Spleen (tissue), 11 donors: ENCODE results near the gene MAP3K5. TPM values are rescaled to one million over a fixed set of nuclear protein-coding genes. Genes with fewer than 3 reads are reported as not detected.

Source experiments
- DNase-seq: peaks from one replicate; pipeline ENCODE4 v3.0.0-alpha.2; 2020
- H3K27ac ChIP-seq, 8 donors: fragments of 200-600 bp; sonication (generic) in 7 of 8; 1 replicate in 4 of 8; 2 replicates in 4 of 8; pipeline versions ENCODE4 v1.5.0 to v1.8.0; 2016 to 2021; ENCODE audit warnings: inconsistent platforms in 4 of 8, mild to moderate bottlenecking in 4 of 8, moderate library complexity in 1 of 8
- H3K27me3 ChIP-seq, 7 donors: fragments of 200-600 bp; sonication (generic) in 6 of 7; replicated peaks in 1 of 7; 1 replicate in 4 of 7; 2 replicates in 3 of 7; pipeline versions ENCODE4 v1.5.0 to v1.8.0; 2016 to 2021; ENCODE audit warnings: inconsistent platforms in 3 of 7, mild to moderate bottlenecking in 1 of 7
- H3K36me3 ChIP-seq, 6 donors: fragments of 200-600 bp; sonication (generic) in 5 of 6; 1 replicate in 4 of 6; 2 replicates in 2 of 6; pipeline versions ENCODE4 v1.5.0 to v1.8.0; 2016 to 2021; ENCODE audit warnings: inconsistent platforms in 2 of 6
- H3K4me1 ChIP-seq, 6 donors: fragments of 200-600 bp; sonication (generic) in 5 of 6; 1 replicate in 3 of 6; 2 replicates in 3 of 6; pipeline versions ENCODE4 v1.5.0 to v1.8.0; 2016 to 2021; ENCODE audit warnings: inconsistent platforms in 3 of 6
- H3K4me3 ChIP-seq, 8 donors: fragments of 200-600 bp; sonication (generic) in 7 of 8; 1 replicate in 4 of 8; 2 replicates in 4 of 8; pipeline versions ENCODE4 v1.5.0 to v1.8.0; 2016 to 2021; ENCODE audit warnings: inconsistent platforms in 4 of 8, mild to moderate bottlenecking in 4 of 8, moderate library complexity in 2 of 8
- H3K9me3 ChIP-seq, 8 donors: fragments of 200-600 bp; sonication (generic) in 7 of 8; 1 replicate in 4 of 8; 2 replicates in 4 of 8; pipeline versions ENCODE4 v1.5.0 to v1.8.0; 2016 to 2021; ENCODE audit warnings: inconsistent platforms in 4 of 8
- POLR2A ChIP-seq, 3 donors: fragments of 450-650 bp; IDR thresholded peaks; one replicate each; pipeline ENCODE4 v1.5.1; 2017; ENCODE audit warnings: antibody characterized with exemption in 3 of 3, mild to moderate bottlenecking in 1 of 3
- POLR2AphosphoS5 ChIP-seq, 3 donors: sonication (generic); formaldehyde crosslinking; IDR thresholded peaks; one replicate each; pipeline ENCODE4 v1.5.1; 2017; ENCODE audit warnings: antibody characterized with exemption in 3 of 3
- WGBS, 5 donors: extraction: QIAGEN DNeasy Blood & Tissue Kit in 3 of 5; methylation state at CpG; one replicate each; pipeline versions ENCODE4 v1.1.5 to v1.1.7; 2013 to 2018; 5-methylcytosine and 5-hydroxymethylcytosine counted together
- intact Hi-C: fragments of 100-400 bp; cut with DNase I; formaldehyde crosslinking; loops from one replicate; pipeline ENCODE4 v1.15.0; 2023; ENCODE audit warnings: low total_unique reads
- polyA plus RNA-seq, 3 donors: library from polyadenylated mRNA; stranded (reverse); fragments of 200-250 nt; gene quantifications; one replicate each; pipeline ENCODE4 v1.2.1, GENCODE V29; 2013
- total RNA-seq, 7 donors: library from RNA; depleted of rRNA in 3 of 7; stranded (reverse); fragments of >200 nt in 3 of 7; fragmentation: NEBNext Ultra II Directional in 4 of 7; extraction: Animal tissue kit (Norgen Biotek cat#: 25700) in 4 of 7; gene quantifications; one replicate each; pipeline versions ENCODE4 v1.1.0 to v1.2.1, GENCODE V29; 2016 to 2021
- TF ChIP-seq, protein P1 (sequence below), 11 experiments: fragments of 200-600 bp in 7 of 11; fragments of 450-650 bp in 4 of 11; sonication (generic) in 4 of 11; IDR thresholded peaks in 8 of 11; conservative IDR thresholded peaks in 3 of 11; 1 replicate in 7 of 11; 2 replicates in 4 of 11; pipeline versions ENCODE4 v1.4.0 to v1.8.0; 2016 to 2021; ENCODE audit warnings: antibody characterized with exemption in 11 of 11, inconsistent platforms in 4 of 11, mild to moderate bottlenecking in 1 of 11
- donor health status: healthy with polysubstance abuse.
- donor health status: DM: no; HTN: no; CAD: no; lungs with moderate emphysema.
- donor health status: DM: no; HTN: no; CAD: no.
- donor health status: Bipolar disorder and iron deficiency.
- donor health status: healthy.
- donor health status: DM: no; HTN: no; CAD: no.
- donor health status: DM: yes; HTN: yes; CAD: no.

The MAP3K5 gene
- total and polyA plus RNA-seq, 10 donors = 7.2 to 55.0 (median 33.2) TPM

- Histone ChIP-seq H3K9me3 (no peaks in the 10 kb centered on the region), H3K4me1 (peaks cover 63 to 99% (median 87%) of the 10 kb centered on the region in 6 donors), H3K4me3 (peak overlapping the region in 1 of 8 donors; percentile 8), H3K27ac (peak overlapping the region; percentile 61 to 91 (median 80)), H3K36me3 (no peaks in the 10 kb centered on the region), H3K27me3 (no peaks in the 10 kb centered on the region)
- peak in 1 of 3 donors; percentile 34 for TF ChIP-seq POLR2AphosphoS5 (IDR thresholded peaks at IDR 0.05)
- TF ChIP-seq, protein P1, sequence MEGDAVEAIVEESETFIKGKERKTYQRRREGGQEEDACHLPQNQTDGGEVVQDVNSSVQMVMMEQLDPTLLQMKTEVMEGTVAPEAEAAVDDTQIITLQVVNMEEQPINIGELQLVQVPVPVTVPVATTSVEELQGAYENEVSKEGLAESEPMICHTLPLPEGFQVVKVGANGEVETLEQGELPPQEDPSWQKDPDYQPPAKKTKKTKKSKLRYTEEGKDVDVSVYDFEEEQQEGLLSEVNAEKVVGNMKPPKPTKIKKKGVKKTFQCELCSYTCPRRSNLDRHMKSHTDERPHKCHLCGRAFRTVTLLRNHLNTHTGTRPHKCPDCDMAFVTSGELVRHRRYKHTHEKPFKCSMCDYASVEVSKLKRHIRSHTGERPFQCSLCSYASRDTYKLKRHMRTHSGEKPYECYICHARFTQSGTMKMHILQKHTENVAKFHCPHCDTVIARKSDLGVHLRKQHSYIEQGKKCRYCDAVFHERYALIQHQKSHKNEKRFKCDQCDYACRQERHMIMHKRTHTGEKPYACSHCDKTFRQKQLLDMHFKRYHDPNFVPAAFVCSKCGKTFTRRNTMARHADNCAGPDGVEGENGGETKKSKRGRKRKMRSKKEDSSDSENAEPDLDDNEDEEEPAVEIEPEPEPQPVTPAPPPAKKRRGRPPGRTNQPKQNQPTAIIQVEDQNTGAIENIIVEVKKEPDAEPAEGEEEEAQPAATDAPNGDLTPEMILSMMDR (IDR thresholded peaks at IDR 0.05 in 8 of 11, conservative IDR thresholded peaks at IDR 0.05 in 3 of 11) = no peak
- DNase-seq = no peak
- intact Hi-C loops = no loop called here
- 28 to 48% (median 43%) methylated on average over 3 of the region's 3 CpGs for WGBS, 5 donors
Observed at GRCh38 chr6:136764517-136764993, 27.7 kb downstream of the MAP3K5 start.

DNA sequence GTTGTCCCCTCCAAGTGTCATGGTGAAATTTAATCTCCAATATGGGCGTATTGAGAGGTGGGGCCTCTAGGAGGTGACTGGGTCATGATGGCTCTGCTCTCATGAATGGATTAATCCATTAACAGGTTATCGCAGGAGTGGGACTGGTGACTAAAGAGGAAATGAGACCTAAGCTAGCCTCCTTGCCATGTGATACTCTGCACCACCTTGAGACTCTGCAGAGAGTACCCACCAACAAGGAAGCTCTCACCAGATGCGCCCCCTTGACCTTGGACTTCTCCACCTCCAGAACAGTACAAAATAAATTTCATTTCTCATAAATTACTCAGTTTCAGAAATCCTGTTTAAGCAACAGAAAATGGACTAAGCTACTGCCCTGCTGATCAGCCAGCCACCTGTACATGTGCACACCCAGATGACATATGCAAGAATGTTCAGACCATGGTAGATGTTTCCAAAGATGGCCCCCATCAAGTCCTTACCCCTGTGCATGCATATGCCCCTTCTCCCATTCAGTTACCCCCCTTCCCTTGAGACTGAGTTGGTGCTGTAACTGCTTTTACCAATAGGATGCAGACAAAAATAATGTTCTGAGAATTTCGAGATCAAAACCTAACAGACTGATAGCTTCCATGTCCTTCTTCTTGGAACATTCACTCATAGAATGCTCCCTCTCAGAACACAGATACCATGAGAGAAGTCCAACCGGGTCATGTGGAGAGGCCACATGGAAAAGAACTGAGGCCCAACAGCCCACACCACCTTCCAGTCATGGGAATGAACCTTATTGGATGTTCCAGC is 28.4 kb downstream of the MAP3K5 start:
- TF ChIP-seq, protein P1 (IDR thresholded peaks at IDR 0.05 in 8 of 11, conservative IDR thresholded peaks at IDR 0.05 in 3 of 11) = no peak
- no peak for TF ChIP-seq POLR2AphosphoS5 (IDR thresholded peaks at IDR 0.05)
- no peak for TF ChIP-seq POLR2A (IDR thresholded peaks at IDR 0.05)
- peak overlapping the region; percentile 61 to 91 (median 80) for H3K27ac ChIP-seq
- WGBS, 5 donors = 79 to 85% (median 82%) methylated on average over 5 of the region's 5 CpGs

DNA sequence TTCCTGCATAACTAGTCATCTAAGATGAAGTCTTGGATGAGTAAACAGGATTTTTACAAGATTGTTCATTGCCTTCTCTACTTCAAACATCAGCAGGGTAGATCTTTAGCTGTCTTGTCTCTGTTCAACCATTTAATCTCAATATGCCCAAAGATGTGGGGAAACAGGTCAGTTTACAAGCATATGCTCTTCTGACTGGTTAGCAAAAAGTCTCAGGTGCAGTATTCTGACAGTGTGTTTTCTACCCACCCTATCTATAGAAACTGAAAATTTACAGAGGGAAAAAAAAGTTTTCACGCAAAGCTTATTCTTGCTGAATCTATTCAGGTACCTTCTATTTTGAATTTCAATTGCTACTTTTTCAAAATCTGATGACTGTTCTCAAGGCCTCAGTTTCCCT is 29.0 kb downstream of the MAP3K5 start:
- peaks cover 63 to 100% (median 83%) of the 10 kb centered on the region in 6 donors for H3K4me1 ChIP-seq
- H3K27me3 ChIP-seq = no peaks in the 10 kb centered on the region
- no peak overlapping the region for H3K4me3 ChIP-seq
- intact Hi-C loops = no loop called here
- TF ChIP-seq, protein P1 (IDR thresholded peaks at IDR 0.05 in 8 of 11, conservative IDR thresholded peaks at IDR 0.05 in 3 of 11) = no peak
- TF ChIP-seq POLR2A (IDR thresholded peaks at IDR 0.05) (no peak), POLR2AphosphoS5 (IDR thresholded peaks at IDR 0.05) (no peak)
- H3K36me3 ChIP-seq = no peaks in the 10 kb centered on the region
- DNase-seq = no peak
- H3K27ac ChIP-seq = peak overlapping the region; percentile 61 to 91 (median 80)
- no peaks in the 10 kb centered on the region for H3K9me3 ChIP-seq
- 54 to 84% (median 73%) methylated on average over 1 of the region's 1 CpG for WGBS, 5 donors

More for the DNA sequence above, 28.4 kb downstream of the MAP3K5 start:
- Histone ChIP-seq H3K4me1 (peaks cover 63 to 100% (median 87%) of the 10 kb centered on the region in 6 donors), H3K4me3 (peak overlapping the region in 1 of 8 donors; percentile 8), H3K9me3 (no peaks in the 10 kb centered on the region), H3K36me3 (no peaks in the 10 kb centered on the region), H3K27me3 (no peaks in the 10 kb centered on the region)
- intact Hi-C loops = no loop called here
- no peak for DNase-seq
